NCI-H345 (cell line): ENCODE results near the gene IPCEF1.
A peak's percentile ranks its signal among the peaks of the same experiment; 100 is the strongest.

Experiments used
- DNase-seq: peaks from one replicate; lab custom pipeline; 2025; lab: John Stamatoyannopoulos, UW

Gene IPCEF1

GRCh38 chr6:154356690-154357089 lies at the start of gene IPCEF1:
Gene IPCEF1 (minus strand): TSS chr6:154356803. CDS start chr6:154265947, 90,856 bp downstream.
- DNase-seq = no peak

GRCh38 chr6:154406301-154406700 lies 49.7 kb upstream of the IPCEF1 start:
- no peak for DNase-seq

GRCh38 chr6:154404791-154405400 lies 48.3 kb upstream of the IPCEF1 start:
- DNase-seq = no peak

GRCh38 chr6:154403788-154404187 lies 47.2 kb upstream of the IPCEF1 start:
- peak; percentile 53 for DNase-seq

- no peak for DNase-seq
Observed at GRCh38 chr6:154402081-154402780, 45.6 kb upstream of the IPCEF1 start.

- no peak for DNase-seq
Observed at GRCh38 chr6:154399097-154399496, 42.5 kb upstream of the IPCEF1 start.

GRCh38 chr6:154397491-154398195 lies 41.0 kb upstream of the IPCEF1 start:
- no peak for DNase-seq

GRCh38 chr6:154395878-154396277 lies 39.3 kb upstream of the IPCEF1 start:
- DNase-seq = no peak

- no peak for DNase-seq
Observed at GRCh38 chr6:154395316-154395715, 38.7 kb upstream of the IPCEF1 start.

GRCh38 chr6:154394571-154394970 lies 38.0 kb upstream of the IPCEF1 start:
- DNase-seq = no peak

- no peak for DNase-seq
Observed at GRCh38 chr6:154390034-154390433, 33.4 kb upstream of the IPCEF1 start.

- DNase-seq = no peak
Observed at GRCh38 chr6:154388803-154389202, 32.2 kb upstream of the IPCEF1 start.

- no peak for DNase-seq
Observed at GRCh38 chr6:154386848-154387717, 30.5 kb upstream of the IPCEF1 start.

GRCh38 chr6:154384191-154384590 lies 27.6 kb upstream of the IPCEF1 start:
- no peak for DNase-seq

- no peak for DNase-seq
Observed at GRCh38 chr6:154383273-154383672, 26.7 kb upstream of the IPCEF1 start.

GRCh38 chr6:154382740-154383139 lies 26.1 kb upstream of the IPCEF1 start:
- DNase-seq = no peak

GRCh38 chr6:154381548-154381947 lies 24.9 kb upstream of the IPCEF1 start:
- DNase-seq = no peak

GRCh38 chr6:154380741-154381140 lies 24.1 kb upstream of the IPCEF1 start:
- no peak for DNase-seq

- no peak for DNase-seq
Observed at GRCh38 chr6:154379585-154379984, 23.0 kb upstream of the IPCEF1 start.

- DNase-seq = no peak
Observed at GRCh38 chr6:154378518-154378917, 21.9 kb upstream of the IPCEF1 start.

- no peak for DNase-seq
Observed at GRCh38 chr6:154377726-154378125, 21.1 kb upstream of the IPCEF1 start.

- DNase-seq = no peak
Observed at GRCh38 chr6:154373971-154374370, 17.4 kb upstream of the IPCEF1 start.
